NB4 (cell line): ENCODE measurements around the gene GUCA2B.

Experiments used
- POLR2A ChIP-seq: IDR thresholded peaks from 2 replicates; pipeline ENCODE4 v1.6.1; 2011; ENCODE audit warnings: mild to moderate bottlenecking; ENCODE audit not compliant: insufficient read length; ENCODE audit errors: extremely low read depth
- TF ChIP-seq, protein P1 (sequence below): IDR thresholded peaks from one replicate; pipeline ENCODE4 v1.5.1; 2012; ENCODE audit warnings: low read depth, low read length

DNA sequence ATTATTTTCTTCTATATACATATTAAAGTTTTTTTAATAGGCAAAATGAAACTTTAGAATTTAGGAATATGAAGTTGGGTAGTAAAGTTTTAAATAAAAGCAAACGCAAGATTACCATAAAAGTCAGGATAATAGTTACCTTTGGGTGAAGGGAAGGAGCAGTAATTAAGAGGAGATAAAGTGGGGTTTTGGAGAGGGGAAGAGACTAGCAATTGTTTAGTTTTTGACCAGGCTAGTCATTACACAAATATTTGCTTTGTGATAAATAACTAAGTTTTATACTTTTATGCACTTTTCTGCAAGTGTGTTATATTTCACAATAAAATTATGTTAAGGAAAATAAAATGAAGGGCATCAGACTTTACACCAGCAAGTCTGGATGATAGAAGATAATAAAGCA lies 27.7 kb upstream of the GUCA2B start:
- TF ChIP-seq, protein P1, sequence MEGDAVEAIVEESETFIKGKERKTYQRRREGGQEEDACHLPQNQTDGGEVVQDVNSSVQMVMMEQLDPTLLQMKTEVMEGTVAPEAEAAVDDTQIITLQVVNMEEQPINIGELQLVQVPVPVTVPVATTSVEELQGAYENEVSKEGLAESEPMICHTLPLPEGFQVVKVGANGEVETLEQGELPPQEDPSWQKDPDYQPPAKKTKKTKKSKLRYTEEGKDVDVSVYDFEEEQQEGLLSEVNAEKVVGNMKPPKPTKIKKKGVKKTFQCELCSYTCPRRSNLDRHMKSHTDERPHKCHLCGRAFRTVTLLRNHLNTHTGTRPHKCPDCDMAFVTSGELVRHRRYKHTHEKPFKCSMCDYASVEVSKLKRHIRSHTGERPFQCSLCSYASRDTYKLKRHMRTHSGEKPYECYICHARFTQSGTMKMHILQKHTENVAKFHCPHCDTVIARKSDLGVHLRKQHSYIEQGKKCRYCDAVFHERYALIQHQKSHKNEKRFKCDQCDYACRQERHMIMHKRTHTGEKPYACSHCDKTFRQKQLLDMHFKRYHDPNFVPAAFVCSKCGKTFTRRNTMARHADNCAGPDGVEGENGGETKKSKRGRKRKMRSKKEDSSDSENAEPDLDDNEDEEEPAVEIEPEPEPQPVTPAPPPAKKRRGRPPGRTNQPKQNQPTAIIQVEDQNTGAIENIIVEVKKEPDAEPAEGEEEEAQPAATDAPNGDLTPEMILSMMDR, result no peak
- no peak for TF ChIP-seq POLR2A
